ENCODE measurements around the gene FKBP6. TPM values are rescaled to one million over a fixed set of nuclear protein-coding genes. Genes with fewer than 3 reads are reported as not detected.

Gene FKBP6
- total RNA-seq, 6 experiments from 2014 or later, result not detected

GRCh38 chr7:73382934-73383503 lies 55.1 kb downstream of the FKBP6 start:
- Mint-ChIP-seq H3K27me3 (ENCODE audit: insufficient read depth) (peaks cover 8% of the 10 kb centered on the region), H3K4me1 (ENCODE audit: low read depth) (no peaks in the 10 kb centered on the region), H3K9me3 (peaks cover 21% of the 10 kb centered on the region), H3K4me3 (no peak overlapping the region), H3K36me3 (ENCODE audit: low read depth) (peaks cover 9% of the 10 kb centered on the region), H3K27ac (no peak overlapping the region)
- no peak for TF ChIP-seq CTCF (IDR thresholded peaks at IDR 0.05)
- no peak for DNase-seq

GRCh38 chr7:73387221-73387828 lies 59.4 kb downstream of the FKBP6 start:
- Mint-ChIP-seq H3K4me3 (no peak overlapping the region), H3K4me1 (ENCODE audit: low read depth) (no peaks in the 10 kb centered on the region), H3K27ac (no peak overlapping the region), H3K9me3 (peaks cover 43% of the 10 kb centered on the region), H3K27me3 (ENCODE audit: insufficient read depth) (peaks cover 5% of the 10 kb centered on the region), H3K36me3 (ENCODE audit: low read depth) (peaks cover 15% of the 10 kb centered on the region)
- no peak for DNase-seq
- no peak for TF ChIP-seq CTCF (IDR thresholded peaks at IDR 0.05)

- no peak for TF ChIP-seq CTCF (IDR thresholded peaks at IDR 0.05)
- no peaks in the 10 kb centered on the region for H3K4me1 Mint-ChIP-seq (ENCODE audit: low read depth)
- peaks cover 43% of the 10 kb centered on the region for H3K9me3 Mint-ChIP-seq
- peaks cover 15% of the 10 kb centered on the region for H3K36me3 Mint-ChIP-seq (ENCODE audit: low read depth)
- peaks cover 7% of the 10 kb centered on the region for H3K27me3 Mint-ChIP-seq (ENCODE audit: insufficient read depth)
- no peak overlapping the region for H3K27ac Mint-ChIP-seq
- no peak for DNase-seq
- H3K4me3 Mint-ChIP-seq, result no peak overlapping the region
These were observed 60.0 kb downstream of the FKBP6 start for GRCh38 chr7:73387908-73388414.

GRCh38 chr7:73391396-73391795 lies 63.4 kb downstream of the FKBP6 start:
- H3K4me1 Mint-ChIP-seq (ENCODE audit: low read depth), result no peaks in the 10 kb centered on the region
- no peak overlapping the region for H3K27ac Mint-ChIP-seq

GRCh38 chr7:73394422-73394821 lies 66.5 kb downstream of the FKBP6 start:
- DNase-seq, result no peak
- Mint-ChIP-seq H3K27ac (no peak overlapping the region), H3K9me3 (peaks cover 8% of the 10 kb centered on the region), H3K27me3 (ENCODE audit: insufficient read depth) (peaks cover 23% of the 10 kb centered on the region), H3K4me1 (ENCODE audit: low read depth) (no peaks in the 10 kb centered on the region), H3K4me3 (no peak overlapping the region), H3K36me3 (ENCODE audit: low read depth) (no peaks in the 10 kb centered on the region)
- no peak for TF ChIP-seq CTCF (IDR thresholded peaks at IDR 0.05)

More at GRCh38 chr7:73391396-73391795, 63.4 kb downstream of the FKBP6 start:
- H3K27me3 Mint-ChIP-seq (ENCODE audit: insufficient read depth), result peaks cover 16% of the 10 kb centered on the region
- H3K4me3 Mint-ChIP-seq, result no peak overlapping the region
- peaks cover 38% of the 10 kb centered on the region for H3K9me3 Mint-ChIP-seq
- no peak for DNase-seq
- no peak for TF ChIP-seq CTCF (IDR thresholded peaks at IDR 0.05)
- peaks cover 15% of the 10 kb centered on the region for H3K36me3 Mint-ChIP-seq (ENCODE audit: low read depth)
